Activated CD4-positive, alpha-beta T cell treated with anti-CD3 and anti-CD28 coated beads, Interleukin-2, amount 50 U/mL, for 16 hours (primary cell): ENCODE results near the gene MERTK.
A peak's percentile ranks its signal among the peaks of the same experiment; 100 is the strongest.
"Not testable (repeated sequence)": the region's sequence is repeated elsewhere in the genome, so short reads cannot be mapped to it uniquely, and the experiment has no call there.

Experiments
- DNase-seq: peaks from one replicate; pipeline ENCODE4 v3.0.0-alpha.2; 2020

Gene MERTK

DNA sequence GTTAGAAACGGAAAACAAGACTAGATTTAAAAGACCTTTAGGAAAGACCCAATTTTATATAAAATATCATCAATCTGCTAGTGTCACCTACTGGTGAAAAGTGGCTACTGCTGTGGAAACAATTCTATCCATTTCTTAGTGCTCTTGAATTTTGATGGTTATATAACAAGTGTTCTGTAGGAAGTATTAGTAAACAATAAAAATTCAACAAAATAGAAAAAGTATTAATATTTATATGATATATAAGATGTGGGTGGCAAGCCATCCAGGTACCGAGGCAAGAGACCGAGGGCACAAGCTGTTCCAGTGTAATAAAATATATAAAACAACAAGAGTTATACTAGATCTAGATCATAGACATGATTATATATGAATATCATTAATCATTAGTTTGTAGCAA, 150.5 kb downstream of the MERTK start:
- peak; percentile 51 for DNase-seq

DNA sequence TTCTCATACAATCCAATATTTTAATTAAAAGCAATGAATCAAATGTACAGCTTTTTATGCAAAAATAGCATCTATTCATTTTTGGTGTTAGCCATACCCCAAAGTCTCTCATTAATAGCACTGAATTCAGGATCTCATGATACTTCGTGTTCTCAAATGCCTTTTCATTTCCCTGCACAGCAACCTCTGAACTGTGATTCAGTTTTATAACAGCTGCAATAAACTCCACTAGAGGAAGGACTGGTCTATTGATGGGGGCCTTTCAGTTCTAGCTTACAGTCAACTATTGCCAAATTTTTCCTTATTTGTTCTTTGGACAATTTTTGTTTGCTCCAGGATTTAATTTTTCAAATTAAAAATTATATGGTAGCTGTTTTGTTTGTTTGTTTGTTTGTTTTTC, 151.9 kb downstream of the MERTK start:
- no peak for DNase-seq

- peak; percentile 95 for DNase-seq
These were observed 155.8 kb downstream of the MERTK start for GRCh38 chr2:112053917-112054846.

DNA sequence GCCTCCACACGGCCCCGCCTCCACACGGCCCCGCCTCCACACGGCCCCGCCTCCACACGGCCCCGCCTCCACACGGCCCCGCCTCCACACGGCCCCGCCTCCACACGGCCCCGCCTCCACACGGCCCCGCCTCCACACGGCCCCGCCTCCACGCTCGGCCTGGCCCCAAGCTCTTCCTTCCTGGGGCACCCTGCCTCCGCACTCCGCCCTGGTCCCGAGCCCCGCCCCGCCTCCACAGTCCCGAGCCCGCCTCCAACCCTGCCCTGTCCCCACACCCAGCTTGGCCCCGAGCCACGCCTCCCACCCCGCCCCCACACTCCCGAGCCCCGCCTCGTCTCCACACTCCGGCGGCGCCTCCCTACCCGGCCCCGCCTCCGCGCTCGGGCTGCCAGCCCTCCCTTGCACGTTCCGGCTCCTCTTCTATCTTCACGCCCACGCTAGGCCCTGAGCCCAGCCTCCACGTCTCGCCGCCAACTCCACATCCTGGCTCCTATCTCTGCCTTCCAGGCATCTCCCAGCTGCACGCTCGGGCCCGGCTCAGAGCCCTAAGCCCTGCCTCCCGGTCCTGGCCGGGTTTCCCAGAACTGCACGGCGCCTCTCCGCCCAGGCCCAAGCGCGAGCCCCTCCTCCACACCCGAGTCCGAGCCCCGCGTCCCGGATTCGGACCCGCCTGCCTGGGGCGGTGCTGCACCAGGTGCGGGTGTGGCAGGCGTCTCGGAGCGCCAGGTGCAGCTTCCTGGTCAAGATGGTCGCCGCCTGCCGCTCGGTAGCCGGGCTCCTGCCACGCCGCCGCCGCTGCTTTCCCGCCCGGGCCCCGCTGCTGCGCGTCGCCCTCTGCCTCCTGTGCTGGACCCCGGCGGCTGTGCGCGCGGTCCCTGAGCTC, 156.7 kb downstream of the MERTK start, which contains the start of gene TMEM87B:
TMEM87B (plus strand) TSS at position 423 of the 883 bp plus-strand sequence; CDS start at position 746, 323 bp downstream.
- peak; percentile 99 for DNase-seq

GRCh38 chr2:112055730-112056625, 157.6 kb downstream of the MERTK start:
- DNase-seq: peak; percentile 47

- DNase-seq: no peak
These were observed 158.2 kb downstream of the MERTK start for GRCh38 chr2:112056626-112056987.

DNA sequence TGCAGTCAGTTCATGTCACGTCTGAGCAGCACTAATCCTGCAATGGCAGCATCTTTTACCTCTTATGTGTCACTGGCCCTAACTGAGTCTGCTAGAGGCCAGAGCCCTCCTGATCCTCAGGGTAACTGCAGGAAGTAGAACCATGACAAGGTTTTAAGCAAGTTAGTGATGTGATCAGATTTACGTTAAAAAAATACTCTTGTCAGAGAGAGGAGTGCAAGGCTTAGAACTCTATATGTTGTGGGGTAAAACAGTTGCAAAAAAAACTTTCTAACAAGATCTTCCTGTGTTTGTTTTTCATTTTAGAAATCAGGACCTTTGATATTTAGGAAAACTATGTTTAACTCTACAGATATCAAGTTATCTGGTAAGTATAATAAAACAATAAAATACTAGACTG, 161.3 kb downstream of the MERTK start:
- DNase-seq: no peak

DNA sequence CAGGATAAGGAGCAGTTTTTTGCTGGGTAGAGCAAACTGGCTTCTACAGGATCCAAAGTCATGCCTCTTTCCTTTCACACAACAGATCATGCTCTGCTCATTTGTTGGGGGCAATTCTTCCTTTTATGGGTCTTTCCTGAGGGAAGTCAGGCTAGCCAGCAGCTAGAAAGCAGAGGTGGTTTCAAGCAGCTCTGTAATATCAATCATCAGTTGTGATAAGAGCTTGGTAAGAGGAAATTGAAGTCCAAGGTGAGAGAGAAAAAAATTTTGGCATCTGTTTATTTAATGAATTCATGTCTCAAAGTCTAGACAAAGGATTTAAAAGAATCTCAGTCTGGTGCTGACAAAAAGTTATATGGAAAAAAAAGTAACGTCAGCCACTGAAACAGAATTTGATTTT, 162.9 kb downstream of the MERTK start:
- no peak for DNase-seq

GRCh38 chr2:112061840-112062239, 163.4 kb downstream of the MERTK start:
- DNase-seq: no peak

DNA sequence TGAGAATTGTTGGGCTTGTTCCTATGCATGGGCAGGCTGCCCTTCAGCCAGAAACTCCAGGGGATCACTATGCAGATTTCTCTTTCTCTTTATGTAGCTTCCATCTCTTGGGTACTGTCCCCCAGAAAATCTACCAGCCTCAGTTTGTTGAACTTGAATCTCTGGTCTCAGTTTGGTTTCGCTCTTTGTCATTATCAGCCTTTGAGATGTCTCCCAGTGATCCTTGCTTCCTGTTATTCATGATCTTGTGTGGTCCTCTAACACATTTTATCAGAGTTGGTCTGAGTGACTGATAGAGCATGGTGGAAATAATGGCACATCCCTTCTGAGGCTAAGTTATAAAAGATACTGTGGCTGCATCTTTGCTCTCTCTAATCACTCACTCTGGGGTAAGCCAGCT, 164.5 kb downstream of the MERTK start:
- peak; percentile 37 for DNase-seq

DNA sequence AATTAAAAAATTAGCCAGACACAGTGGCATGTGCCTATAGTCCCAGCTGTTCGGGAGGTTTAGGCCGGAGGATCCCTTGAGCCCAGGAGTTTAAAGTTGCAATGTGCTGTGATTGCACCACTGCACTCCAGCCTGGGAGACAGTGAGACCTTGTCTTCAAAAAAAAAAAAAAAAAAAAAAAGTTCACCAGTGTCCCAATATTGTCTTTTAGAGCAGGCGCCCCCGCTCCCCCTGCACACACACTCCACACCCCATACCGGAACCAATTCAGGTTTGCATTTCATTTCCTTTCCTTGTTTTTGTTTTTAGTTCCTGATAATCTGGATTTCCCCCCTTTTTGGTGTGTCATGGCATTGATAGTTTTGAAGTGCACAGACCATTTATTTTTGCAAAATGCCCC, 167.1 kb downstream of the MERTK start:
- no peak for DNase-seq

- no peak for DNase-seq
These were observed 167.6 kb downstream of the MERTK start for GRCh38 chr2:112065966-112066365.

- not testable (repeated sequence) for DNase-seq
These were observed 171.4 kb downstream of the MERTK start for GRCh38 chr2:112069794-112070193.

GRCh38 chr2:112073875-112074274, 175.5 kb downstream of the MERTK start:
- no peak for DNase-seq

DNA sequence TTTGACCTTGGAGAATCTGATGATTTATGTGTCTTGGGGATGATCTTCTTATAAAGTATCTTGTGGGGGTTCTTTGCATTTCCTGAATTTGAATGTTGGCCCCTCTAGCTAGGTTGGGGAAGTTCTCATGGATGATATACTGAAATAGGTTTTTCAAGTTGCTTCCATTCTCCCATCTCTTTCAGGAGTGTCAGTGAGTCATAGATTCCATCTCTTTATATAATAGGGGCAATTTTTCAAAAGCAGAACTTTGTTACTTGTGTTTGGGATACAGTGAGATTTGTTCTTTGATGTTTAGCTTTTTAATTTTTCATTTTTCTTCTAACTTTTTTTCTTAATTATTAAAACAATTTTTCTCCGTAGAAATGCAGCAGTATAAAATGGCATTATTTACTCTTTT, 176.1 kb downstream of the MERTK start:
- DNase-seq: no peak

GRCh38 chr2:112075490-112076260, 177.3 kb downstream of the MERTK start:
- DNase-seq: no peak

DNA sequence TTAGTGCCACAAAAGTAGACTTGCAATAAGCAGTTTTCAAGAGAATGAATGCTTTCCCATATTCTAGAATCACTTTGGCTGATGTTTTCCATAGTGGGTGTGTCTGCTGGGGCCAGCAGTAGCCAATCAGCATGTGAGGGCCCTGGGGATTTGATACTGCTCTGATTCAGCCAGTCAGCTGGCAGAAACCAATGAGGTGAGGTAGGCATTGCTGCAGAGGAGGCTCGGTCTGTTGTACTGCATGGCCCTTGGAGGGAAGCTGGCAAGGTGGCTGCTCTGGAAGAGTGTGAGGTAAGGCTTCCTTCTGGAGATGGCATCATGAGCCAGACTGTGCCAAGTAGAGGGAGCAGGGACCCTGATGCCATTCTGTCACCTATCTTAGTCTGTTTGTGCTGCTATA, 179.4 kb downstream of the MERTK start:
- no peak for DNase-seq
